Measurements from ENCODE around the gene FHOD3. TPM values are rescaled to one million over a fixed set of nuclear protein-coding genes. Genes with fewer than 3 reads are reported as not detected.
A peak's percentile ranks its signal among the peaks of the same experiment; 100 is the strongest.

The FHOD3 gene
- total RNA-seq, 1 experiment from 2014 or later = 23.1 TPM

DNA sequence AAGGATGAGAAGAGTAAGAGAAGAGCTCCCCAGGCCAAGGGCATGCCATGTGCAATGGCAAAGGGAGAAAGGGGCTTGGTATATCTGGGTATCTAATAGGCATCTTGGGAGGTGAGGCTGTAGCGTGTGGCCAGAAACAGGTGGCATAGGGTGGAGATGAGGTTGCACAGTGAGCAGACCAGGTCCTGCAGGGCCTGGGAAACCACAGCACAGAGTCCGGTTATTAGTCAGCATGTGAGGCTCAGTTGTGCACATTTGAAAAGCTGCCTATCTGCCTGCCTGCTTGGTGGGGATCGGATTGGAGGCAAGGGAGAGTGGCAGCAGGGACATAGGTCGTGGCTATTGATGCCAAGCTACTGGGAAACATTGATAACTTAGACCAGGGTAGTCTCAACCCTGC, 340.7 kb downstream of the FHOD3 start:
- DNase-seq (ENCODE audit: extremely low read depth, low read depth) = no peak

DNA sequence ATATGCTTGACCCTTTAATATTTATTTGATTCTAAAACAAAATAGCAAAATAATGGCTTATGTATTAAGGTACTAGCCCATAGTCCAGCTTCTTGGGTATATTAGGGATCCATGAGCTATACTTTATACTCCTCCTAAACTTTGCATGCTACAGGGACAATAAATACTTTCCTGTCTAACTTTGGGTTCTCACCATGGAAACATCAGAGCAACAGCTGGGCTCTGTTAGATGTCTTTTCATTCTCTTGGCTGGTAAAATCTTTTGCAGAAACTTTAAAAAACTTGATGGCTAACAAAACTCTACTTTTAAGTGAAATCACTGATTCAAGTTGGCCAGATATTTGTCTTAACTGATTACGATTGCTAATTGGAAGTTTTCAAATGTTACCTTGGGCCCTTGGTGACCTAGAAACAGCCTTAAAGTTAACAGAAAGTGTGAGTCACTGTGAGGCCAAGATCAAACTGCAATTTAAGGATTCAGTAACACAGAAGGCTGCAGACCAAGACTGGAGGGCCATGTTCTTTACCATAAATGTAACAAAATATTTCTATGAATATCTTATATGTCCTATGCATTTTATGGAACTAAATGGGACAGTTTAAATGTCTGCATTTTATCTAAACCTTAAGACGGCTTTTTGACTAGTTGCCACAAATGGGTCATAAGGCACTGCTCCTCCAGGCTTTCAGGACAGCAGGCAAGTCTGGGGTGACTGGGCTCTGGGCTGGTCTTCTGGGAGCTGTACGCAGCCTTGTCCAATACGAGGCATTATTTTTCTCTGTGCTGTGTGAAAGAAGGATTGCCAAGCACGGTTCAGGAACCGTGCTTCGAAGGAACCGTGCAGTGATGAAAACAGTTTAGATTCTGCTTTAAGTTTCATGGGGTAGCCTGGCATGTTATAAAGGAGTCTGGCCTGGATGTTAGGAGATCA, 342.8 kb downstream of the FHOD3 start:
- no peak for DNase-seq (ENCODE audit: extremely low read depth, low read depth)

DNA sequence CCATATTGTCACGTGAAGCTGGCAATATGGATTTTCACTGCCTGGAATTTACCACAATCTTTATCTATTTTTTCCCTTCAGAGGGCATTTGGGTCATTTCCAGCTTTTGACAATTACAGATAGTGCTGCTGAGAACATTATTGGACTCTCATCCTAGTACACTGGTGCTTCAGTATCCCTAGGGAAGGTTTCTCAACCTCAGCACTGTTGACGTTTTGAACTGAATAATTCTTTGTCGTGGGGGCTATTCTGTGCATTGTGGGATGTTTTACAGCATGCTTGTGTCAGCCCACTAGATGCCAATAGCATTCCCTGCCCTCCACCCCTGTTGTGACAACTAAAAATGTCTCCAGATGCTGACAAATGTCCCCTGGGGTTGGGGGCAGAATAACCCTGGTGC, 345.5 kb downstream of the FHOD3 start:
- DNase-seq (ENCODE audit: extremely low read depth, low read depth) = no peak

DNA sequence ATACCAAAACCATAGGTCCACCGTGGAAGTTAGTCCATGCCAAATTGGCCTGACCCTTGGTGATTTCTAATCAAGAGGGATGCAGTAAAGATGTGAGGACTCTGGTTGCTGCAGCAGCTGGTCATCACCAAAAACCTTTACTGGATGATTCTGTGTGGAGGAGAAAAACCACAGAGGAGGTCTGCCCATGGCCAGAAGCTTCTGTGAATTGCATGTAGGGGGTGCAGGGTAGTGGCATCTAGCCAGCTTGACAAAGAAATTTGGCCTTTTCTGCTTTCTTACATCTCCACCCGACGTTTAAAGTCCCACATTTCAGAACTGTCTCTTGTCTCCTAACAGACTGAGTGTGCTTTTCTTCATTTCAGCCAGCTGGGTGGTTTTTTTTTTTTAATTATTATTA, 351.3 kb downstream of the FHOD3 start:
- DNase-seq (ENCODE audit: extremely low read depth, low read depth) = no peak

GRCh38 chr18:36649205-36649604, 351.7 kb downstream of the FHOD3 start:
- no peak for DNase-seq (ENCODE audit: extremely low read depth, low read depth)

DNA sequence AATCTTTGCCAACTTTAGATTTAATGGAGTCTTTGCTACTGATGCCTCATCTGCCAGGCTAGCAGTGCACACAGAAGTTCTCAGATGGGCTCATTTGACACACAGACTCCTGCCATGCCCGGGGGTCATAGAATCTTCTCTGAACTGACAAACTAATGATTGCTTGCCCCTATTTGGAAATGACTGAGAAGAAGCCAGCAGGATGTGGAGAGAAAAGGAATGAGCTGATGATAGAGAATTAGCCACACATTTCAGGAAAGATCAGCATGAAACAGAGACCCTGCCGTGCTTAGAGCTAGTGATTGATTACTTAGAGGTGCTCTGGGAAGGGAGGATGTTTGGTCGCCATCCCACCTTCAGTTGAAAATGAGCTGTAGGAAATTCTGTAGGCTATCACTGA, 352.8 kb downstream of the FHOD3 start:
- DNase-seq (ENCODE audit: extremely low read depth, low read depth) = no peak

DNA sequence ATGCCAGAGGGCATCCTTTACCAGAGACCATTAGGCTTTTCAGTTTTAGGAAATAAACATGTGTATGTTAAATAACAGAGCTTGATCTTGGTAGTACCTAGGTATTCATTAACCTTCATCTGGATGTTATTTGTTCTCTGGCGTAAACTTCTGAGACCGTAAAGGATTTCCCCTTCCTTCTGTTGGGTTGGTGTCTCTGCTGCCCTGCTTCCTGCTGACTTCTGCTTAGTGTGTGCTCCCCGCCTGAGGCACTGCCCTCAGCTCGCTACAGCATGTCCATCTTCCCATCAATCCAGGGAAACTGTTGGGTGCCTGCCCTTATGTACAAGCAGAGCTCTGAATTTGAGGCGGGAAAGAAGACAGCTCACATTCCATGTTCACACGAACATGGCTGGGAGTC, 353.4 kb downstream of the FHOD3 start:
- no peak for DNase-seq (ENCODE audit: extremely low read depth, low read depth)

GRCh38 chr18:36652503-36652902, 355.0 kb downstream of the FHOD3 start:
- DNase-seq (ENCODE audit: extremely low read depth, low read depth) = no peak

GRCh38 chr18:36653141-36653869, 355.8 kb downstream of the FHOD3 start:
- DNase-seq (ENCODE audit: extremely low read depth, low read depth) = no peak

DNA sequence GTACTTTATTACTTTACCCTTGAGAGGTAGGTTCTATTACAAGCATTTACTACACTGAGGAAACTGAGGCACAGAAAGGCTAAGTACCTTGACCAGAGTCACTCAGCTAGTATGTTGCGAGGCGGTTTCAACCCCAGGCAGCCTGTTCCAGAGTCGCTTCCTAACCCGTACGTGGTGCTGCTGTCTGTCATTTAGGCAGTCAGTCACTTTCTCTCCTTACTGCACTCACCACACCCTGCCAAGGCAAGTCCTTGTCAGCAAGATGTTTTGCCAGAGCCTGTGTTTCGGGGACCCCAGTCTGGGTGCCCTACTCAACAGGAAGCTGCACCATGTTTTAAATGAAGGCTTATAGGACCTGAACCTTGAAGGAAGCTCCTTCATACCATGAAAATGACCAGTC, 356.4 kb downstream of the FHOD3 start:
- DNase-seq (ENCODE audit: extremely low read depth, low read depth) = no peak

DNA sequence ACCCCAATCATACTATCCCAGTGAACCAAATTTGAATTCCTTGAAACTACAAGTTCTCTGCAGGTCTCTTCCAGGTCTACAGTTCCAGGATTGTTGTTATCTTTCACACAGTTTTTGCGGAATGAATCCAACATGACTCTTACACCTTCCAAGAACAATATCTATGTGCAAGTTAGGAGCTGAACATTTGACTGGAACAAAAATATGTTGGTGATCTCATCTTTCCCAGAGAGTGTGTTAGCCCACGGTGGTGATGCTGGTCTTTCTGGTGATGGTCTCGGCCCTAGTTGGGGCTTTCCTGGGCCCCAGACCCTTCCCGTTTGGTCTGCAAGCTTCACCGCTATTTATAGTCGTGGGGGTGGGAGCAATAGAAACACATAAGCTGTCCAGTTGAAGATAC, 357.6 kb downstream of the FHOD3 start:
- no peak for DNase-seq (ENCODE audit: extremely low read depth, low read depth)

- DNase-seq (ENCODE audit: extremely low read depth, low read depth) = no peak
Observed at GRCh38 chr18:36655930-36656329, 358.4 kb downstream of the FHOD3 start.

DNA sequence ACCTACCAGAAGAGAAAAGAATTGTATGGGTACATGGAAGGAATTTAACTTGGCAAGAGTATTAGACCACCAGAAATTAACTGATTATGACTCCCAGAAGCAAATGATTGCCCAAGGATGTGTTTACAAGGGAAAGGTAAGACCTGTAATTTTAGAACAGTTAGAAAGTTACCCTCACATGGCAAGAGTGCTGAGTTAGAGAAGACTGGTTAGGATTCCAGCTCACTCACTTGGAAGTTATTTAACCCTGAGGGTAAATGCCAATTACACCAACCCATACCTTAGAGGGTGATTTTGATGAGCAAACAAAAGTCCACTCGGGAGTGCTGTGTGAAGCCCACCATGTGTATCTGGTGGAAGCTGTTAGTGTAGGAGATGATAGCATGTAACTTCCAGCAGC, 361.1 kb downstream of the FHOD3 start:
- DNase-seq (ENCODE audit: extremely low read depth, low read depth) = no peak

GRCh38 chr18:36660311-36660710, 362.8 kb downstream of the FHOD3 start:
- DNase-seq (ENCODE audit: extremely low read depth, low read depth) = no peak

- DNase-seq (ENCODE audit: extremely low read depth, low read depth) = peak; percentile 4
Observed at GRCh38 chr18:36661999-36662398, 364.5 kb downstream of the FHOD3 start.

GRCh38 chr18:36663312-36663711, 365.8 kb downstream of the FHOD3 start:
- no peak for DNase-seq (ENCODE audit: extremely low read depth, low read depth)

DNA sequence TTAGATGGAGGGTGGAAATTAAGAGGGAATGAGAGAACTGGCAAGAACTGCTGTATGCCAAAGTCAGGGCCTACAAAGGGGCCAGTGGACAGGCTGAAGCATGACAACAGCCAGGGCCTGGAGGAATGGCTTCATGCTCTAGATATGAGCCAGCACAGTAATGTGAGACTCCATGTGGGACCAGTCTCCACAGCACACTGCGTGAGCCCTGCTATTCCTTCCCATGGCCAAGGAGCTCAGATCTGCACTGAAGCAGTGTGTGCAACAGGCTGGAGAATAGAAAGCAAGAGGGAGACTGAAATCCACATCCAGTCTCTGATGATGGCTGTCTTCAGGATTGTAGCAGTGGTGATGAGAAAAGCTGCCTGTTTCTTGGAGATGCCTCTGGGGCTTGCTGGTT, 368.4 kb downstream of the FHOD3 start:
- DNase-seq (ENCODE audit: extremely low read depth, low read depth) = no peak

DNA sequence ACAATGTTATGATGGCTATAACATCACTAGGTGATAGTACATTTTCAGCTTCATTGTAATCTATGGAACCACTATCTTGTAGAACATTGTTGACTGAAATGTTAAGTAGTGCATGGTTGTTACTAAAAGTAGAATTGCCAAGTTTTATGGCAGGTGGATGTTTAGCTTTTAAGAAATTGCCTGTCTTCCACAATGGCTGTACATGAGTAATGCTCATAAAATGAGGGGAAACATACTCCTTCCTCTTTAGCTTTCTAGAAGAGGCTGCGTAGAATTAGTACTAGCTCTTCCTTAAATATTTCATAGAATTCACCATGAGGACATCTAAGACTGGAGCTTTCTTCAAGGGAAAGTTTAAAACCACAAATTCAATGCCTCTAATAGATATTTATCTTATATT, 370.3 kb downstream of the FHOD3 start:
- DNase-seq (ENCODE audit: extremely low read depth, low read depth) = no peak

GRCh38 chr18:36668349-36668748, 370.8 kb downstream of the FHOD3 start:
- no peak for DNase-seq (ENCODE audit: extremely low read depth, low read depth)

GRCh38 chr18:36672437-36673344, 375.2 kb downstream of the FHOD3 start:
- peak; percentile 40 for DNase-seq (ENCODE audit: extremely low read depth, low read depth)

DNA sequence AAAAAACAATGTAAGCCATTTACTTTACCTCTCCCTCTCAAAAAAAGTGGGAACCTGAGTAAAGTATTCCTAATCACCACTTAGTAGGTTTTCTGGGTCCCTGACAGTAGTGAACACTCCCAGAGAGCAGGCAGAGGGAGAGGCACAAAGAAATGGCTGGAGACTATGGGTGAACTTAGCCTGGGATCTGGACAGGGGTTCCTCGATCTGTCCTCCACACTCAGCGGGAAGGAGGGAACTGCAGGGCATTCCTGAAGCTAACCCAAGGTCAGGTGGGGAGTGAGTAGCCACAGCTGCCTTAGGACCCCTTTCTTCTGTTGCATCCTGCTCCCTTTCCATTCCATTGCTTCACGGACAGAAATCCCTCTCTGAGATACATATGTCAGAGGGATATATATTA, 375.9 kb downstream of the FHOD3 start:
- DNase-seq (ENCODE audit: extremely low read depth, low read depth) = no peak

Measured in NCI-H460 (cell line).